Stimulated activated CD8-positive, alpha-beta memory T cell treated with anti-CD3 and anti-CD28 coated beads, Interleukin-12 subunit alpha, Interleukin-12 subunit beta, amount 100 ng/mL, for 24 hours (primary cell): ENCODE results near the gene AMOTL1.
"Not testable (repeated sequence)": the region's sequence is repeated elsewhere in the genome, so short reads cannot be mapped to it uniquely, and the experiment has no call there.

Experiments used
- DNase-seq: peaks from one replicate; pipeline ENCODE4 v3.0.0-alpha.2; 2020; ENCODE audit errors: extremely low read depth

The AMOTL1 gene

DNA sequence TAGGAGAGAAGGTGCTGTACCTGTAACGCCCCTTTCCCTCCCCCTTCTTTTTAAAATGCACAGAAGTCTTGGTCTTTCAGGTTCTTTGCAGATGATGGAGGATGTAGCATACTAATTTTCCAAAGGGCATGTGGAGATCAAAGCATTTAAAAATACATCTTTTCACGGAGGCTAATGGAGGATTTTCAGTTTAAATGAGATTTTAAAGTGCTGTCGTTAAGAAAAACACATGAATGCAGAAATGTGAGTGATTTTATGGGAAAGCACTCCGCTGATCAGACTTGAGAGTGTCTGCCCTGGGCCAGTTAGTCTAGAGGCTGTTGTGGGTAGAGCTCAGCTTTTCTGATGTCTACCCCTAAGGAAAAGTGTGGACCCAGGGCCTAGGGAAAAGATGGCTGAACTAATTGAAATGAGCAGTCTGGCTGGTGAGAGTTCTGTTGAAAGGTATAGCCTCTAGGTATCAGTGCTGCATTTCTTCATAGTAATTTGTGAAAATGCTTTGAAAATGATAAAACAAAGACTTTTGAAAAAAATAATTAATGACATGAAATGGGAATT, 2.5 kb downstream of the AMOTL1 start:
- no peak for DNase-seq

DNA sequence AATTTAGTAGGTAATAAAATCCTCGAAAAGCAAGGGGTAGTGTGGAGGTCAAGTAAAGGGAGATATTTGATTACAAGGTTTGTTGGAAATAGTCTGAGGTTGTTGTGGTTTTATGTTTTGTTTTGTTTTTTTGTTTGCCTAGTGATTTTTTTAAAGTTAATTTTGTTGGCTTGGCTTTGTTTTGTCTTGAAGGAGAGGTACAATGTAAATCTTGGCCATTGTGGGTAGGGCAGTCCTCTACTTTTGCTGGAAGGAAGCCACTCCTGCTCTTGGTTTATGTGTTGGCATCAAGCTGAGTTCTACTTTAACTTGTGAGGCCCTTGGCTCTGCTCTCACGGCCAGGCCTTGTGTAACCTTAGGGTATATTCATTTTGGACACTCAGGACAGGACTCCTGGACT, 3.2 kb downstream of the AMOTL1 start:
- DNase-seq = no peak

DNA sequence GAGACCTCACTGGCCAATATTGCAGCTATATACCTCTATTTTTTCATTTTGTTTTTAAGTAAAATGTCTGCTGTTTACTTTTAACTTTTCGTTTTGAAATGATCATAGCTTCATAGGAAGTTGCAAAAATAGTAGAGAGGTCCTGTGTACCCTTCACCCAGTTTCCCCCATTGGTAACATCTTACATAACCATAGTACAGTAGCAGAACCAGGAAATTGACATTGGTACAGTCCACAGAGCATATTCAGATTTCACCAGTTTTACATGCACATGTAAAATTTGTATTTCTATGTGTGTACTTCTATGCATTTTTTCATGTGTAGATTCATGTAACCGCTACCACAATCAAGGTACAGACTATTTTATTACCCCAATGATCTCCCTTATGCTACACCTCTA, 3.8 kb downstream of the AMOTL1 start:
- no peak for DNase-seq

DNA sequence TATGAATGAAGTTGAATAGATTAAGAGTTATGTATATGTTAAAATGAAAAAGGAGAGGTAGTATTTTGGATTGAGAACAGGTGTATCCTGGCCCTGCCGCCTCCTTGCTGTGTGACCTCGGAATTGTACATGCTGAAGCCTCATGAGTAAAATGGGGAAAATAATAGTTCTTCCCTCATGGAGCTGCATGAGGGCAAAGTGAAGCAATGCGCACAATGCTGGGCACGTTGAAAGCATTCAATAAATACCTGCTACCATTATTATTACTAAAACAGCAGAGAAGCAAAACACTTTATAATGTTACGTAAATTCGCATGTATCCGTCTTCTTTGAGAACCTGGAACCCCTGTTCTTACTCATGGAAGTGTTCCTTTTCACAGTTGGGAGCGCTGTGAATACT, 5.7 kb downstream of the AMOTL1 start:
- DNase-seq = no peak

DNA sequence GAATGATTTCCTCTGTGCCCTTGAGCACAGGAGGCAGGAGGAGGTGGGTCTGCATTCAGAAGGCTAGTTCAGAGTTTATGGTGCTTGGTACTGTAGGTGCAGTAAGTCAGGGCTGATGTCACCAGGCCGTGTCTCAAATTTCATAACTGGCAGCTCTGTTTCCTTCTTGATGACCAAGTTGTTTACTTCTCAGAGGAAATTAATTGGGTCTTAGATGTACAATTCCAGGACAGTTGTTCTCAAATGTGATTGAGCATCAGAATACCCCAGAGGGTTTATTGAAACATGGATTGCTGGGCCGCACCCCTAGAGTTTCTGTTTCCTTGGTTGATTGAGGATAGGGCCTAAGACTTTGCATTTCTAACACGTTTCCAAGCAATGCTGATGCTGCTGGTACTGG, 6.2 kb downstream of the AMOTL1 start:
- no peak for DNase-seq

DNA sequence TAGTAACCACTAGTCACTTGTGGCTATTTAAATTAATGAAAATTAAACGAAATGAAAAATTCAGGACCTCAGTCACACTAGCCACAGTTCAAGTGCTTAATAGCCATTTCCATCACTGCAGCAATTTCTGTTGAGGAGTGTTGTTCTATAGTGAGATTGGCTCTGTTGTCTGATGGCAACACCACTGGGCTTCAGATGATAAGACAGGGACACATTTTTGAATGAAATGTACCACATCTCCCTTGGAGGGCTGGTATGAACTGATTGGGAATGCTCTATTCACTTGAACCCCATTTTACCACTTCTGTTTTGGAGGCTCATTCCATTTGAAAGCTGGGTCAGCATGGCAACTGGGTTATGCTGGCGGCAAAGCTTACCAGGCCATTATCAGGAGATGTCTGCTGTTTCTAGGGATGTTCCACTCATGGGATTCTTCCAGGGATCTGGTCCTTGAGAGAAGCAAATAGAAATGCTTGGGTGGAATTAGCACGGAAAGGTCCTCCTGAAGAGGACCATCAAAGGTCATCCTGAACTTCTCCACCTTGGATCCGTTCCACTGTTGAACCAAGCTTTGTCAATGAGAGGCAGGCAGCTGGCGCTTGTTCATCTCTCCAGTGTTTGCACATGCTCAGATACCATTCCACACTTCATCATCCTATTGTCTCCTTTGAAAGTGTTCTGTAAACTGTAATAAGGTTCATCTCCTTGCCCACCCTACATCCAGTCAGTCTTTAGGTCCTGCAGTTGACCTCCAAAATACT, 7.6 kb downstream of the AMOTL1 start:
- no peak for DNase-seq

DNA sequence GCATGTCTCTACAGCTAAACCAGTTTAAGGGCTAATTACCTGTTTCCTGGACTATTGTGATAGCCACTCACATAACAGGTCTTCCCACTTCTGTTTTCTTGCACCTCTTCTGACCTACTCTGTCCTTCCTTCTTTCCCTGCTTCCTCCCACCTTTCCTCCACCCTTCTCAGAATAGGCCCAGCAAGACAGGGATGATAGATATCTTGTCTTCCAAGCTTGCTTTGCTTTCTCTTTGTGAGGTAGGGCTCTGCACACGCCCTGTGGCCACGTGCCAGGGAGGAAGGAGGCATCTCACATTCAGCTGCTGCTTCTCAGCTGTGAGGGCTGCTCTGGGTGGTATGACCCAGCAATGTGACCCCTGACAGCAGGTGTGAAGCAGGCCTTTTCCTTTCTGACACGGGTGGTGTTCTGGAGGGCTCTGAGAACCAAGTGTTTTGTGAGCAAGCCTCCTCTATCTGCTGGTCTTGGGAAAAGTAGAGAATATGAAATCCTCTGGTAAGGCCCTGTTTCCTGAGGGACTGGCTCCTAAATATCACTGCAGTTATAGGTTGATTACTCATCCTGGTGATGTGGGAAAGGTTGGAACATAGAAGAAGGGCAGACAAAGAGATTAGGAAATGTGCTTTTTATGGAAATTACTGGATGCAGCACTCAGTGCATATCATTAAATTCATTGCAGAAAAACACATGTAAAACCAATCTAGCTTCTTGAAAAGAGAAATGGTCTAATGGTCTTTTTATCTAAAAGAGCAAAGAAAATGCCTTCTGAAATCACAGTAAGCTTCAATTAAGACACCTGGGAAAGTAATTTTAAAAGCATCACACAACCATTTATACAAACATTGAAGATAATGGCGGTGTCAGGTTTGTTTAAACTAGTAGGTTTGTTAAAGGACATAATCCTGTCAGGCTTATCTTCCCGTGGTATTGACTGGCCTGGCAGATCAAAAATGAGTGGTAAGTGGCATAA, 8.5 kb downstream of the AMOTL1 start:
- no peak for DNase-seq

DNA sequence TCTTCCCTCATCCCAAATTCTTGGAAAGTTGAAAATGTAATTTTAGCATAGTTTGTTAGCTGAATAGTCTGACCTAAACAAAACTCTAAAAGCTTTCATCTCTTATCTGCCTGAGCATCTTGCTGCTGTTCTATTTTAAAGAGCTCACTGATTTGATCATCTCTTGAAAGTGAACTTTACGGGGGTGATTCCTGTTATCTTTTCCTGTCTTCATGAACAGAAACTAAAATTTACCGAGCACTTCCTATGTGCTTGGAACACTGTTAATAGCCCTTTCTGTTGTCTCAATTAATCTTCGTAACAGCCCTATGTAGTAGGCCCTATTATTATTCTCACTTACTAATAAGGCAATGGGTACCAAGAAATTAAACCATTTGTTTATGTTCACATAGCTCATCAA, 12.3 kb downstream of the AMOTL1 start:
- DNase-seq = no peak

DNA sequence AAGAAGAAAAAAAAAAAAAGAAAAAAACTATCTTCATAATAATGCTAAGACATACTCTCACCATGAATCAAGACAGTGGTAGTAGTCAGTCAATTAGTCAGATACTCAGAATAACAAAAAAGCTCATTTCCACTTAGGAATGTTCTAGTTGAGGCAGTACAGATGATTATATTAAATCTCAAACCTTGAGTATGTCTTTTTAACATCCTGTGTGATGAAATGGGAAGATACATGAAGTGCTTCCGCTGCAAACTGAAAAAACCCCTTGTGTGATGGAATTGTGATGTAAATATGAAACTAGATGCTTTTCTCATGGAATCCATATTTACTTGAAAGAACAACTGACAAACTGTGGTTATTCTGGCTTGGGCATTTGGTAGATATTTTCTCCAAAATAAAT, 13.7 kb downstream of the AMOTL1 start:
- DNase-seq = no peak

DNA sequence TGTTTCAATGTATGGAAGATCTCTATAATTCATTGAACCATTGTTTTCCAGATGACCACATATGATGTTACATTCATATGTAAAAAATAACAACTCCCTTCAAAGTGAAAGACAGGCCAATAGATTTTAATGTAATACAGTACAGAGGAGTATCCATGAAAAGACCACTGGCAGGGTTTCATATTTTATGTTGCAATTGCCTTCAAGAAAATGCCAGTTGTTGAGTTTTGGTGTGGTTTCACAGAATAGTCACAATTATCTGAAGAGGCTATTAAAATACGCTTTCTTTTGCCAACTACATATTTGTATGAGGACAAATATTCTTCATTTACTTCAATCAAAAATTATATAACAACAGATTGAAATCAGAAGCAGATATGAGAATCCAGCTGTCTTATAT, 14.3 kb downstream of the AMOTL1 start:
- no peak for DNase-seq

DNA sequence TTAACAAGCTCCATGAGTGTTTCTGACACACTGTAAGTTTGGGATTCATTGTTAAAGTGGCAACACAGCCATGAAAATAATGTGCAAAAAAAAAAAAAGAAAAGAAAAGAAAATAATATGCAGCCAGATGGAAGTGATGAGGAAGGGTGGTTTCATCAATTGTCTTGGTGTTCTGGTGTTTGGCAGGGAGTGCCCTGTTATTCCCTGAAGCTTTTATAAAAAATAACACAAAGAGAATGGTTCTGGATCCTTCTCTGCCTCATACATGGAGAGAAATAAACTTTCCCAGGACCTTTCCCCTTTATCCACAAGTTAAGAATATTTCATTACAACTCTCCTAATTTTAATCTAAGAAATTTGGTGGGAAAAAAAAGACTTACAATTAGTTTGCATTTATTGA, 16.7 kb downstream of the AMOTL1 start:
- DNase-seq = no peak

DNA sequence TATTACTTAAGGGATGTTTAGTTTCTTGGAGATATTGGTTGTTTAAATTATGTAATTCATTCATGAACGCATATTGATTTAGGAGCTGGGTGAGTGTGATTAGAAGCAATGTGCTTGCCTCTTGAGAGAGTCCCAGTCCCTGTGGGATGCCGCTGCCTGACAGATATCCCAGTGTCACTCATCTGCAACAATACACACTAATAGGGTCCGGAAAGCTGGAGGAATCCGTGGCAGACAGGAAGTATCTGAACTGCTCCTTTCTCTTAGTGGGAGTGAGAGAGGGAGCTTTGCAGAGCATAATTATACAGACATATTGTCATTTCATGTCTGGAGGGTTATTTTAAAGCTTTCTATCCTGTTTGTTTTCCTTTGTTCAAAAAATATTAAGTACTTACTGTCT, 17.4 kb downstream of the AMOTL1 start:
- DNase-seq = no peak

DNA sequence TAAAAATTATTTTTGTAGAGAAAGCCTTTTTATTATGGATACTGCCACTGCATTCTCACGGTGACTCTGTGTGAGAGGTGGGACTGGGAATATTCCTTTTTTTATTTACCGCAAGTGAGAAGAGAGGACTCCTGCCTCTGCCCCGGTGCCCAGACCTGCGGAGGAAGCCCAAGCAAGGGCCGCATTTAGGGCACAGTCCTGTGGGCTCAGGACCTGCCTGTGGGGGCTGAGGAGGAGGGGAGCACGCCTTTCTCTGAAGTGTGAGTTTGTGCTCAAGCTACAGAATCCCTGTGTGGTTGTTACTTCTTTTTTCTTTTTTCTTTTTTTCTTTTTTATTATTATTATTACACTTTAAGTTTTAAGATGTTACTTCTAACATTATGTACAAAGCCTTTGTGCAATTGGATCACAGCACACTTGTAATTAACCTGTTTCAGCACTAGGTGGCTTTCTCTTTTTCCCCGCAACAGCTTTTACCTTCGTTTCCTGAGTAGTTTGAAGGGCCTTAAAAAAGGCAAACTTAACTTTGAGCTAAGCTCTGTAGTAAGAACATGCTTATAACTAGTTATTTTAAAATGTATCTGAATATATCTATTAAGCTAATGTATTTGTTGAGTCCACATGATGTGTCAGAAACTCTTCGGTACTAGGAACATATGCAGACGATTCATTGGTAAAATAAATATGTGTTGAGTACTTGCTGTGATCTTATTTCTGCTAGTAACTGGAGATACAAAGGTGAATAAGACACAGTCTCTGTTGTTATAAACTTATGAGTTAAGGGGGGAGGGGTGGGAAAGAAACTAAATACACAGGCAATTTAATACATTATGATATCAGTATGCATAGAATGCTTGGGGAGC, 18.3 kb downstream of the AMOTL1 start:
- no peak for DNase-seq

DNA sequence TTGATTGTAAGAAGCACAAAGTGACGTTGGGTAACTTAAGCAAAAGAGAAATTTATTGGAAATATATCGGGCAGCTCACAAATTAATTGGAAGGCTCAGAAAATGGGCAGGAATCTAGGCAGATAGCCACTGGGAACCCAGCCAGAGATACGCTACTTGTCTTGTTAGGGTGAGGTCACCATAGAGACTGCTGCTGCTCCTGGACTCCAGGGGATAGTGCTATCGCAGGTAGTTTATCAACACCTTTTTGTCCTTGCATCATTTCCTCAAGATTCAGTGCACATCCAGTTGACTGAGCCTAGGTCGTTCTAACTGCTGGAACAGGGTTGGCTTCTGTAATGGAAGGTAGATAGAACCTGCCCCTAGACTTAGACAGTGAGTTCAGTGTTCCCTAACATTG, 19.6 kb downstream of the AMOTL1 start:
- no peak for DNase-seq

DNA sequence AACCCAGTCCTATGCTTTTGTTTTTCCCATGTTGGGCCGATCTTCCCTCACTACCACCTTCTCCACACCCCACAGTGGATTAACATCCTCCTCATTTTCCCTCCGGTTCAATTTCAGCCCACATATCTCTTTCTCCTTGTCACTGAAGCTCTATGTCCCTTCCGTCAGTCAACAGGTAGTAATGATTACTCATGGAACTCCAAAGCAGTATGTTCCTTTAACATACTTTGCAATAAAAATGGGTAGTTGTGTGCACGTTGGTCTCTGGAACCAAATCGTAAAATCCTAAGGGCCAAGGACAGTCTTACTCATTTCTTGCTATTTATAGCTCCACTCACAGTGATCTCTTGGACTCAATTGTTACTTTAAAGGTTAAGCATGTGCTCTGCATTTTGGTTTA, 20.2 kb downstream of the AMOTL1 start:
- no peak for DNase-seq

DNA sequence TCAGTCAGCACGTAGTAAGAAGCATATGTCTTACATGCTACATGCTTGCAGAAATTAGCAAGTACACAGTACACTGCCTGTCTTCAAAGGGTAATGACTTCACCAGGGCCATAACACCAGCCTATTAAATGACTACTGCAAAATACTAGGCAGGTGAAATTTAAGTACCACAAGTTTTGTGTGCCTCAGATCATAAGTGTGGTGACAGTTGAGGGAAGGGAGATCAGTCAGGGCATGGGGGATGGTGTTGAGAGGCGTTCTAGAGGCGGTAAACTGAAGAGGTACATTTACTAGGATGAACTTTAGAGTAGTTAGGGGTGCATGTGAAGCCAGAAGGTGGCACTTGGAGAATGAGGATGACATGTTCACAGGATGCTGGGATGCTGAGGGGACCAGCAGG, 22.0 kb downstream of the AMOTL1 start:
- DNase-seq = no peak

DNA sequence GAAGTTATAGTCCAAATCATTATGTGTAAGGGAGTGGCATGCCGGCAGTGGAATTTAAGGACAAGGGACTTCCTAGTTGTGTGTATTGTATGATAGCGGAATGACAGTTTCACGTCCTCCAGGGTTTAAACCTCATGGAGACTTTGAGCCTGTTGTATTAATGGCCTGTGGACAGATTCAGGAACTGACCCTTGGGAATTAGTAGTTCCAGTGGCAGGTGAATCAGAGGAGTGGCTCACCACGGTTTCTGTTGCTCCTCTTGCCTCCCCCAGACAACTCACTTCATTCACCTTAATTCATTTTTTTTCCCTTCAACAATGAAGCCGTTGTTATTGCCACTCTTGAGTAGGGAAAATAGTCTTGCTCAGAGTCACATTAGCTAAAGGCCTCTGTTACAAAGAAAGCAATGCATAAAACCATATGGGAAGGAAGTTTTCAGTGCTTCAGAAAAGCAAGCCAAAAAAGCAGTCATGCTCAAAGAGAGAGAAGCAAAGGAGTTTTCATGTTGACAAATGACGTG, 22.6 kb downstream of the AMOTL1 start:
- no peak for DNase-seq

DNA sequence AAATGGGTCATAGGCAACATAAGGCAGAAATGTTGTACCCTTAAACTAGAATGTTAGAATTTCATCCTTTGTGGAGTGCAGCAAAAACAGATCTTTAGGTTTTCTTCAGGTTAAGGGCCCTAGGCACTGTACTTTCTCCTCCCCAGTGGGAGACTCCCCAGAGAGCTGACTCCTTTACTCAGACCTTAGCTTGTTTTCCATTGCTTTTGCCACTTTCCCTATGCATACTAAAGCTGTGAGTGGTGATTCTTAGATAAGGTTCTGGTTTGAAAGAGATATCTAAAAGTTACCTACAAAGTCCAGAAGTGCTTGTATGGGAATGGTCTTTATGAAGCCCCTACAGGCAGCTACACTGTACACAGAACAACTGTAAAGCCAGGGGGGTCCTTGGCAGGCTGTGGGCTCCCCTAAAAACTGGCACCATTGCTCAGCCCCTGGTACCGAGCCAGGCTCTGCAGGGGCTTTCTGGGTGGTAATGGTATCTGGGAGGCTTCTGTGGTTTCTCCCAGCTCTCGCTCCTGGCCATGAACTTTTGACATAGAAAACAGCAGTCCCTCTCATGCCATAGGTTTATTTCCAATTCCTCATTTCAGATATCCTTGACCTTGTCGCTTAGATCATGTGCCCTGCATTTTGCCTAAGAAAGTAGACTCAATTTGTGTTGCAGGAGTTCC, 23.2 kb downstream of the AMOTL1 start:
- no peak for DNase-seq

DNA sequence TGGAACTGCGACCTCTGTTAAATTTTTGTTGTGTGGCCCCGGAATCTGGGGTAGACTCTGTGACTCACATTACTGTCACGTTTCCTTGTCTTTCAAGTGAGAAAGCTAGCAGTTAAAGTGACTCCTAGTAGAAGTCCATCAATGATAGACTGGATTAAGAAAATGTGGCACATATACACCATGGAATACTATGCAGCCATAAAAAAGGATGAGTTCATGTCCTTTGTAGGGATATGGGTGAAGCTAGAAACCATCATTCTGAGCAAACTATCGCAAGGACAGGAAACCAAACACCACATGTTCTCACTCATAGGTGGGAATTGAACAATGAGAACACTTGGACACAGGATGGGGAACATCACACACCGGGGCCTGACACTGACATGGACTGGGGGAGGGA, 23.8 kb downstream of the AMOTL1 start:
- not testable (repeated sequence) for DNase-seq

DNA sequence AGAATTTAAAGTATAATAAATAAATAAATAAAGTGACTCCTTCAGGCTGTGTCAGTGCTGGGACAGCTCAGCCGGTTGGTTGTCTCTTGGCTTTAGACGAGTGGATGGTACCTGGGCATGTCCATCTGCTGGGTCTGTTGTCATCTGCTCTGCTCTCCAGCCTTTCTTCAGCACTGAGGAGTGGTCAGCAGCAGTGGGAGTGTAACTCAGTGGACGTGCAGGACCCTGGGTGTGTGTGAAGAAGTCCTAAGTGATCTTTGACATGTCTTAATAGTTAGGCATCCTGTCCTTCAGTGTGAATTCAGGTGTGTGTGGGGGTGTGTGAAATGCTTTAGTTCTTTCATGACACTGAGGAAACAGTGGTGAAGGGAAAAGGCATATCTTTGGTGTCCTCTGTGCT, 24.3 kb downstream of the AMOTL1 start:
- DNase-seq = no peak

DNA sequence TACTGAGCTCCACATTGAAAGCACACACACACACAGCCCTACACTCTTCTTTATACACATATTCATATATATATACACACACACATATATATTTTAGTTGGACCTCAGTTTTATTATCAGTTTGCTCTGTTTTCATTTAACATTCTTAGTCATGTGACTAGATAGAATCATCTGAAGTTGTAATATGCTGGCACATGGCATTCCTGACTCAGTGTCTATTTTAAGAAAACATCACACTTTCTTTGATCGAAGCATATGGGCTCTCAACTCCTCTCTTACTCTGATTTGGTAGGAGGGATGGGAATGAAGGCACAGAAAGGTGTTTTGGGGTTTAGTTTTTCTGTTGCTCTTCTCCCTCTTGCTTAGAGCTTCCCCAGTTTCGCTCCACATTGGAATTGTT, 24.8 kb downstream of the AMOTL1 start:
- no peak for DNase-seq
